Lung (tissue), 12 donors: ENCODE data around the gene GFOD1. TPM values are rescaled to one million over a fixed set of nuclear protein-coding genes. Genes with fewer than 3 reads are reported as not detected.

ENCODE experiments used
- ATAC-seq: fragments of 200-7000 bp; cut with Tn5 transposase; one replicate; pipeline ENCODE4 v1.9.1; 2020; ENCODE audit warnings: moderate number of reproducible peaks; ENCODE audit not compliant: insufficient read depth, low FRiP score
- DNase-seq, 3 donors: peaks; one replicate each; pipeline ENCODE4 v3.0.0-alpha.2; 2013 to 2017
- H3K27ac ChIP-seq, 2 donors: one replicate each; pipeline ENCODE4 v1.5.1; 2013; ENCODE audit warnings: mild to moderate bottlenecking in 2 of 2, moderate library complexity in 2 of 2, control low read depth in 1 of 2, inconsistent platforms in 1 of 2, low read depth in 1 of 2, low read length in 1 of 2
- H3K27me3 ChIP-seq, 3 donors: one replicate each; pipeline ENCODE4 v1.5.1; 2013; ENCODE audit warnings: low read length in 2 of 3; ENCODE audit not compliant: control insufficient read depth in 3 of 3, insufficient read depth in 3 of 3
- H3K36me3 ChIP-seq, 4 donors: one replicate each; pipeline ENCODE4 v1.5.1; 2013; ENCODE audit warnings: low read length in 4 of 4, mild to moderate bottlenecking in 1 of 4, moderate library complexity in 1 of 4; ENCODE audit not compliant: control insufficient read depth in 4 of 4, insufficient read depth in 4 of 4
- H3K4me1 ChIP-seq, 5 donors: one replicate each; pipeline ENCODE4 v1.5.1; 2013; ENCODE audit warnings: low read length in 5 of 5, mild to moderate bottlenecking in 2 of 5, moderate library complexity in 1 of 5; ENCODE audit not compliant: control insufficient read depth in 5 of 5, insufficient read depth in 5 of 5
- H3K4me3 ChIP-seq: one replicate; pipeline ENCODE4 v1.5.1; 2013; ENCODE audit warnings: mild to moderate bottlenecking, control low read depth, moderate library complexity
- H3K9ac ChIP-seq, 2 donors: one replicate each; pipeline ENCODE4 v1.5.1; 2013; ENCODE audit warnings: low read length in 2 of 2, control low read depth in 1 of 2; ENCODE audit not compliant: insufficient read depth in 1 of 2
- H3K9me3 ChIP-seq, 4 donors: one replicate each; pipeline ENCODE4 v1.5.1; 2013; ENCODE audit warnings: low read length in 3 of 4, mild to moderate bottlenecking in 1 of 4, moderate library complexity in 1 of 4; ENCODE audit not compliant: control insufficient read depth in 4 of 4, insufficient read depth in 3 of 4
- CTCF ChIP-seq: IDR thresholded peaks from 2 replicates; pipeline ENCODE4 v1.5.1; 2012; ENCODE audit warnings: mild to moderate bottlenecking; ENCODE audit errors: control extremely low read depth, extremely low read depth
- WGBS, 2 donors: extraction: QIAGEN DNeasy Blood & Tissue Kit; methylation state at CpG; one replicate each; pipeline ENCODE4 v1.1.7; 2013; 5-methylcytosine and 5-hydroxymethylcytosine counted together
- polyA plus RNA-seq, 2 donors: library from polyadenylated mRNA; stranded (reverse); fragments of 200-250 nt; gene quantifications; one replicate each; pipeline ENCODE4 v1.2.1, GENCODE V29; 2013
- total RNA-seq, 2 donors: library from RNA; depleted of rRNA in 1 of 2; stranded (reverse); fragments of >200 nt in 1 of 2; gene quantifications; one replicate each; pipeline ENCODE4 v1.2.1, GENCODE V29; 2014 to 2021
- donor health status: control.
- donor health status: control.
- donor health status: Bipolar disorder and iron deficiency.
- donor health status: healthy.
- donor health status: DM: yes; HTN: yes; CAD: no.

Gene GFOD1
- total and polyA plus RNA-seq, 4 donors = 4.0 to 22.8 (median 7.9) TPM

- ATAC-seq (no peak), DNase-seq (no peak)
- Histone ChIP-seq H3K36me3 (no peaks in the 10 kb centered on the region), H3K4me3 (no peak overlapping the region), H3K9ac (no peak overlapping the region), H3K27me3 (no peaks in the 10 kb centered on the region), H3K4me1 (peaks cover 0 to 11% (median 0%) of the 10 kb centered on the region in 5 donors), H3K9me3 (no peaks in the 10 kb centered on the region), H3K27ac (no peak overlapping the region)
- no peak for TF ChIP-seq CTCF
- WGBS, 2 donors = 50 to 60% methylated on average over 3 of the region's 3 CpGs
These were observed 6.7 kb upstream of the GFOD1 start for GRCh38 chr6:13494137-13494536.

DNA sequence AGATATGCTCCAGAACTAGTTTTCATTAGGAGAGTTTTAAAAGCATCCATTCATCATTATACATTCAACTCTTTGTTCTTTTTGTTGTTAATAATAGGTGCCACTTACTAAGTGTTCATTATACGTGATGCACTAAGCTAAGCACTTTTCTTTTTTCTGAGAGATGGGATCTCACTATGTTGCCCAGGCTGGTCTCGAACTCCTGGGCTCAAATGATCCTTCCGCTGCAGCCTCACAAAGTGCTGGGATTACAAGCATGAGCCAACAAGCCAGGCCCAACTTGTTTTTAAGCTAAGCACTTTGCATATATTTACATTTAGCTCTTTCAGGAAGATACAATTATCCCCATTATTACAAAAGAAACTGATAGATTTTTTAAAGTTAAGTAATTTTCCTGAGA, 5.7 kb upstream of the GFOD1 start:
- H3K36me3 ChIP-seq = no peaks in the 10 kb centered on the region
- H3K4me1 ChIP-seq = peaks cover 0 to 11% (median 3%) of the 10 kb centered on the region in 5 donors
- H3K9ac ChIP-seq = no peak overlapping the region
- H3K27ac ChIP-seq = no peak overlapping the region
- no peak for TF ChIP-seq CTCF
- peaks cover 0 to 5% (median 0%) of the 10 kb centered on the region in 3 donors for H3K27me3 ChIP-seq
- no peaks in the 10 kb centered on the region for H3K9me3 ChIP-seq
- ATAC-seq (no peak), DNase-seq (no peak)
- WGBS, 2 donors = 95 to 99% methylated on average over 3 of the region's 3 CpGs
- no peak overlapping the region for H3K4me3 ChIP-seq

- Histone ChIP-seq H3K4me3 (no peak overlapping the region), H3K27me3 (peaks cover 0 to 5% (median 0%) of the 10 kb centered on the region in 3 donors), H3K9ac (no peak overlapping the region), H3K27ac (no peak overlapping the region), H3K9me3 (no peaks in the 10 kb centered on the region), H3K36me3 (no peaks in the 10 kb centered on the region), H3K4me1 (peaks cover 0 to 11% (median 7%) of the 10 kb centered on the region in 5 donors)
- TF ChIP-seq CTCF = no peak
- ATAC-seq (no peak), DNase-seq (no peak)
- WGBS, 2 donors = 55 to 73% methylated on average over 2 of the region's 2 CpGs
These were observed 5.0 kb upstream of the GFOD1 start for GRCh38 chr6:13492357-13492756.

- ATAC-seq (no peak), DNase-seq (no peak)
- Histone ChIP-seq H3K4me1 (peaks cover 0 to 11% (median 7%) of the 10 kb centered on the region in 5 donors), H3K27me3 (peaks cover 0 to 5% (median 0%) of the 10 kb centered on the region in 3 donors), H3K9ac (no peak overlapping the region), H3K36me3 (no peaks in the 10 kb centered on the region), H3K4me3 (no peak overlapping the region), H3K9me3 (no peaks in the 10 kb centered on the region), H3K27ac (no peak overlapping the region)
- WGBS, 2 donors = 72 to 84% methylated on average over 3 of the region's 3 CpGs
- TF ChIP-seq CTCF = no peak
These were observed 4.1 kb upstream of the GFOD1 start for GRCh38 chr6:13491538-13491937.
